Loucy (cell line): ENCODE data around the gene AK4.

Experiments
- EZH2phosphoT487 ChIP-seq: fragments of 200-600 bp; IDR thresholded peaks from 2 replicates; pipeline ENCODE4 v1.6.1; 2018; ENCODE audit warnings: antibody characterized with exemption, mild to moderate bottlenecking, moderate library complexity, borderline replicate concordance
- TF ChIP-seq, protein P1 (sequence below): fragments of 200-600 bp; sonication (generic); conservative IDR thresholded peaks from 2 replicates; pipeline ENCODE4 v1.5.1; 2014; ENCODE audit warnings: mild to moderate bottlenecking, antibody characterized with exemption, low read length

DNA sequence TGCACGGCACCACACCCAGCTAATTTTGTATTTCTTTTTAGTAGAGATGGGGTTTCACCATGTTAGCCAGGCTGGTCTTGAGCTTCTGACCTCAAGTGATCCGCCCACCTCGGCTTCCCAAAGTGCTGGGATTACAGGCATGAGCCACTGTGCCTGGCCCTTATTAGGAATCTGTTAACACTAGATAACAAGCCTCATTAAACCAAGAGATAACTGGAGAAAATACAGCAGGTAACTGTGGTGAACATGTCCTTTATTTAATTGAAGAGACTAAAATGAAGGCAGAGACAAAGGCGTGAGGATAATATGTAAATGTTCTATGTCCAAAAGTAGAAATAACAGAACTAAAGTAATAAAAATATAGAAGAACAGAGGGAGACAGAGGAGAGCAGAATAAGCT lies 89.5 kb downstream of the AK4 start:
- TF ChIP-seq, protein P1, sequence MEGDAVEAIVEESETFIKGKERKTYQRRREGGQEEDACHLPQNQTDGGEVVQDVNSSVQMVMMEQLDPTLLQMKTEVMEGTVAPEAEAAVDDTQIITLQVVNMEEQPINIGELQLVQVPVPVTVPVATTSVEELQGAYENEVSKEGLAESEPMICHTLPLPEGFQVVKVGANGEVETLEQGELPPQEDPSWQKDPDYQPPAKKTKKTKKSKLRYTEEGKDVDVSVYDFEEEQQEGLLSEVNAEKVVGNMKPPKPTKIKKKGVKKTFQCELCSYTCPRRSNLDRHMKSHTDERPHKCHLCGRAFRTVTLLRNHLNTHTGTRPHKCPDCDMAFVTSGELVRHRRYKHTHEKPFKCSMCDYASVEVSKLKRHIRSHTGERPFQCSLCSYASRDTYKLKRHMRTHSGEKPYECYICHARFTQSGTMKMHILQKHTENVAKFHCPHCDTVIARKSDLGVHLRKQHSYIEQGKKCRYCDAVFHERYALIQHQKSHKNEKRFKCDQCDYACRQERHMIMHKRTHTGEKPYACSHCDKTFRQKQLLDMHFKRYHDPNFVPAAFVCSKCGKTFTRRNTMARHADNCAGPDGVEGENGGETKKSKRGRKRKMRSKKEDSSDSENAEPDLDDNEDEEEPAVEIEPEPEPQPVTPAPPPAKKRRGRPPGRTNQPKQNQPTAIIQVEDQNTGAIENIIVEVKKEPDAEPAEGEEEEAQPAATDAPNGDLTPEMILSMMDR = no peak
- no peak for TF ChIP-seq EZH2phosphoT487
